Liver (tissue), 3 donors: ENCODE data around the gene LARGE2.

ENCODE experiments used
- EGR1 ChIP-seq, 2 donors: IDR thresholded peaks; 2 replicates each; pipeline ENCODE4 v1.6.1; 2016 to 2018; ENCODE audit warnings: antibody characterized with exemption in 2 of 2, low read depth in 2 of 2
- RAD21 ChIP-seq, 2 donors: IDR thresholded peaks; 2 replicates each; pipeline ENCODE4 v1.6.1; 2016; ENCODE audit warnings: antibody characterized with exemption in 2 of 2, mild to moderate bottlenecking in 2 of 2
- TAF1 ChIP-seq: conservative IDR thresholded peaks from 2 replicates; pipeline ENCODE4 v1.6.1; 2016; ENCODE audit warnings: antibody characterized with exemption, mild to moderate bottlenecking
- YY1 ChIP-seq: IDR thresholded peaks from 2 replicates; pipeline ENCODE4 v1.6.1; 2016; ENCODE audit warnings: antibody characterized with exemption, mild to moderate bottlenecking
- TF ChIP-seq, protein P1 (sequence below): fragments of 150-350 bp; IDR thresholded peaks from 2 replicates; pipeline ENCODE4 v1.5.1; 2017; ENCODE audit warnings: improper control_type of control experiment, low read depth, low read length; ENCODE audit not compliant: missing input control
- TF ChIP-seq, protein P2 (sequence below): IDR thresholded peaks from 2 replicates; pipeline ENCODE4 v1.6.1; 2016; ENCODE audit warnings: antibody characterized with exemption, mild to moderate bottlenecking
- donor health status: healthy.
- donor health status: healthy.

DNA sequence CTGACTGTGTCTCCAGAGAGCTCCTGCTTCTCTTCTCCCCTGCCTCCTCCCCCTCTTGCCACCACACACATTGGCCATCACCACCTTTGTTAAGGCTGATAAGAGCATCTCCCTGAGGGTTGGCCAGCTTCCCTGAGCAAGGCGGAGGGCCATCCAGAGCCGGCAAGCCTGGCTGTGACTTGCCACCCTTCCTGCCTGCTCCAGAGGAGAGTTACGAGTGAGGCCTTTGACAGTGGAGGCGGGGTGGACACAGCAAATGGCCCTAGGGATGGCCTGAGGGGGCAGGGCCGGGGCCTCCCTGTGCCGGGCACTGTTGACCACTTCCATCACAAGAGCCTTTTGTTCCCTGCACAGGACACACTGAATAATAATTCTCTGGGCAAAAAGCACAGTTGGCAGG is 20.8 kb upstream of the LARGE2 start:
- TF ChIP-seq YY1 (no peak), TAF1 (no peak), RAD21 (IDR thresholded peaks at IDR 0.05) (no peak), EGR1 (IDR thresholded peaks at IDR 0.05; ENCODE audit: low read depth in 2 of 2) (no peak)
- TF ChIP-seq, protein P1, sequence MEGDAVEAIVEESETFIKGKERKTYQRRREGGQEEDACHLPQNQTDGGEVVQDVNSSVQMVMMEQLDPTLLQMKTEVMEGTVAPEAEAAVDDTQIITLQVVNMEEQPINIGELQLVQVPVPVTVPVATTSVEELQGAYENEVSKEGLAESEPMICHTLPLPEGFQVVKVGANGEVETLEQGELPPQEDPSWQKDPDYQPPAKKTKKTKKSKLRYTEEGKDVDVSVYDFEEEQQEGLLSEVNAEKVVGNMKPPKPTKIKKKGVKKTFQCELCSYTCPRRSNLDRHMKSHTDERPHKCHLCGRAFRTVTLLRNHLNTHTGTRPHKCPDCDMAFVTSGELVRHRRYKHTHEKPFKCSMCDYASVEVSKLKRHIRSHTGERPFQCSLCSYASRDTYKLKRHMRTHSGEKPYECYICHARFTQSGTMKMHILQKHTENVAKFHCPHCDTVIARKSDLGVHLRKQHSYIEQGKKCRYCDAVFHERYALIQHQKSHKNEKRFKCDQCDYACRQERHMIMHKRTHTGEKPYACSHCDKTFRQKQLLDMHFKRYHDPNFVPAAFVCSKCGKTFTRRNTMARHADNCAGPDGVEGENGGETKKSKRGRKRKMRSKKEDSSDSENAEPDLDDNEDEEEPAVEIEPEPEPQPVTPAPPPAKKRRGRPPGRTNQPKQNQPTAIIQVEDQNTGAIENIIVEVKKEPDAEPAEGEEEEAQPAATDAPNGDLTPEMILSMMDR, result no peak
- TF ChIP-seq, protein P2, sequence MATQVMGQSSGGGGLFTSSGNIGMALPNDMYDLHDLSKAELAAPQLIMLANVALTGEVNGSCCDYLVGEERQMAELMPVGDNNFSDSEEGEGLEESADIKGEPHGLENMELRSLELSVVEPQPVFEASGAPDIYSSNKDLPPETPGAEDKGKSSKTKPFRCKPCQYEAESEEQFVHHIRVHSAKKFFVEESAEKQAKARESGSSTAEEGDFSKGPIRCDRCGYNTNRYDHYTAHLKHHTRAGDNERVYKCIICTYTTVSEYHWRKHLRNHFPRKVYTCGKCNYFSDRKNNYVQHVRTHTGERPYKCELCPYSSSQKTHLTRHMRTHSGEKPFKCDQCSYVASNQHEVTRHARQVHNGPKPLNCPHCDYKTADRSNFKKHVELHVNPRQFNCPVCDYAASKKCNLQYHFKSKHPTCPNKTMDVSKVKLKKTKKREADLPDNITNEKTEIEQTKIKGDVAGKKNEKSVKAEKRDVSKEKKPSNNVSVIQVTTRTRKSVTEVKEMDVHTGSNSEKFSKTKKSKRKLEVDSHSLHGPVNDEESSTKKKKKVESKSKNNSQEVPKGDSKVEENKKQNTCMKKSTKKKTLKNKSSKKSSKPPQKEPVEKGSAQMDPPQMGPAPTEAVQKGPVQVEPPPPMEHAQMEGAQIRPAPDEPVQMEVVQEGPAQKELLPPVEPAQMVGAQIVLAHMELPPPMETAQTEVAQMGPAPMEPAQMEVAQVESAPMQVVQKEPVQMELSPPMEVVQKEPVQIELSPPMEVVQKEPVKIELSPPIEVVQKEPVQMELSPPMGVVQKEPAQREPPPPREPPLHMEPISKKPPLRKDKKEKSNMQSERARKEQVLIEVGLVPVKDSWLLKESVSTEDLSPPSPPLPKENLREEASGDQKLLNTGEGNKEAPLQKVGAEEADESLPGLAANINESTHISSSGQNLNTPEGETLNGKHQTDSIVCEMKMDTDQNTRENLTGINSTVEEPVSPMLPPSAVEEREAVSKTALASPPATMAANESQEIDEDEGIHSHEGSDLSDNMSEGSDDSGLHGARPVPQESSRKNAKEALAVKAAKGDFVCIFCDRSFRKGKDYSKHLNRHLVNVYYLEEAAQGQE, result no peak
